Esophagus squamous epithelium (tissue), 4 donors: Measurements from ENCODE around the gene C1QTNF1.

ENCODE experiments used
- CTCF ChIP-seq, 6 experiments: fragments of 450-650 bp in 4 of 6; fragments of 200-600 bp in 2 of 6; sonication (generic) in 2 of 6; IDR thresholded peaks; one replicate each; pipeline ENCODE4 v1.5.1; 2016 to 2019; ENCODE audit warnings: antibody characterized with exemption in 6 of 6, mild to moderate bottlenecking in 4 of 6, moderate library complexity in 4 of 6
- POLR2A ChIP-seq, 4 donors: fragments of 450-650 bp; IDR thresholded peaks; one replicate each; pipeline ENCODE4 v1.6.1; 2017; ENCODE audit warnings: antibody characterized with exemption in 4 of 4, mild to moderate bottlenecking in 4 of 4, moderate library complexity in 3 of 4

GRCh38 chr17:79073706-79074088, 49.7 kb downstream of the C1QTNF1 start:
- no peak for TF ChIP-seq CTCF (IDR thresholded peaks at IDR 0.05)
- no peak for TF ChIP-seq POLR2A (IDR thresholded peaks at IDR 0.05)
